CD4-positive, alpha-beta T cell (primary cell): Measurements from ENCODE around the gene ZFPL1. TPM values are rescaled to one million over a fixed set of nuclear protein-coding genes. Genes with fewer than 3 reads are reported as not detected.
A peak's percentile ranks its signal among the peaks of the same experiment; 100 is the strongest.

ENCODE experiments used
- ATAC-seq: fragments of 200-7000 bp; cut with Tn5 transposase; one replicate; pipeline ENCODE4 v1.10.0; 2022; ENCODE audit warnings: mild to moderate bottlenecking; ENCODE audit not compliant: poor library complexity
- CTCF ChIA-PET: fragments of 350-600 bp; sonication (Branson Sonifier 250); formaldehyde crosslinking; loops from one replicate; lab custom pipeline; 2021; ENCODE audit warnings: antibody characterized with exemption, inconsistent platforms; lab: Charles Lee
- POLR2A ChIA-PET: fragments of 350-600 bp; sonication (Branson Sonifier 250); formaldehyde crosslinking; loops from one replicate; lab custom pipeline; 2021; ENCODE audit warnings: antibody characterized with exemption, inconsistent platforms; lab: Charles Lee
- DNase-seq, 14 experiments: peaks; one replicate each; pipeline ENCODE4 v3.0.0-alpha.2; 2013 to 2020; ENCODE audit warnings: mixed read lengths in 2 of 14
- H3K27ac ChIP-seq, 2 donors: one replicate each; pipeline versions ENCODE4 v1.5.1 to v1.7.0; 2013; ENCODE audit warnings: low read length in 2 of 2, low read depth in 1 of 2, mild to moderate bottlenecking in 1 of 2
- H3K27me3 ChIP-seq, 2 experiments: 1 replicate in 1 of 2; 2 replicates in 1 of 2; pipeline versions ENCODE4 v1.6.1 to v1.7.0; 2013; ENCODE audit warnings: low read length in 2 of 2, control low read depth in 1 of 2, mild to moderate bottlenecking in 1 of 2, moderate library complexity in 1 of 2; ENCODE audit not compliant: insufficient read depth in 2 of 2, control insufficient read depth in 1 of 2
- H3K36me3 ChIP-seq: one replicate; pipeline ENCODE4 v1.6.1; 2013; ENCODE audit warnings: low read length, control low read depth; ENCODE audit not compliant: insufficient read depth
- H3K4me1 ChIP-seq: one replicate; pipeline ENCODE4 v1.6.1; 2013; ENCODE audit warnings: low read length, control low read depth; ENCODE audit not compliant: insufficient read depth
- H3K4me3 ChIP-seq: one replicate; pipeline ENCODE4 v1.5.1; 2013; ENCODE audit warnings: mild to moderate bottlenecking, low read length, moderate library complexity
- H3K9me3 ChIP-seq, 2 experiments: 1 replicate in 1 of 2; 2 replicates in 1 of 2; pipeline versions ENCODE4 v1.6.1 to v1.7.0; 2013; ENCODE audit warnings: low read length in 2 of 2, mild to moderate bottlenecking in 2 of 2, control low read depth in 1 of 2, moderate library complexity in 1 of 2; ENCODE audit not compliant: control insufficient read depth in 1 of 2, insufficient read depth in 1 of 2
- H3K27ac Mint-ChIP-seq: one replicate; pipeline ENCODE4 v1.8.0; 2020; ENCODE audit warnings: mixed read lengths
- H3K27me3 Mint-ChIP-seq: one replicate; pipeline ENCODE4 v1.8.0; 2021; ENCODE audit warnings: mixed read lengths
- H3K36me3 Mint-ChIP-seq: one replicate; pipeline ENCODE4 v1.8.0; 2021; ENCODE audit warnings: low read depth, mixed read lengths
- H3K4me1 Mint-ChIP-seq: one replicate; pipeline ENCODE4 v1.8.0; 2021; ENCODE audit warnings: low read depth, mixed read lengths
- H3K4me3 Mint-ChIP-seq: one replicate; pipeline ENCODE4 v1.8.0; 2020; ENCODE audit warnings: mild to moderate bottlenecking, mixed read lengths
- H3K9me3 Mint-ChIP-seq: one replicate; pipeline ENCODE4 v1.8.0; 2020; ENCODE audit warnings: mixed read lengths
- CTCF ChIP-seq: fragments of 200-600 bp; IDR thresholded peaks from one replicate; pipeline ENCODE4 v1.8.0; 2022; ENCODE audit warnings: antibody characterized with exemption, mild to moderate bottlenecking
- intact Hi-C, 2 experiments: fragments of 100-400 bp; cut with DNase I in 1 of 2; cut with micrococcal nuclease in 1 of 2; formaldehyde crosslinking; loops; one replicate each; pipeline versions ENCODE4 v1.15.1 to v1.9.0; 2023 to 2025; cut with DNase I, micrococcal nuclease
- total RNA-seq, 174 experiments: library from RNA in 2 of 174; stranded (reverse) in 2 of 174; gene quantifications; one replicate each; pipeline ENCODE4 v1.2.3 and lab custom pipeline; 2021 to 2026

ZFPL1 gene
- total RNA-seq, 2 experiments from 2014 or later, result 46.2 to 47.7 TPM

GRCh38 chr11:65095974-65096806 is 12.2 kb downstream of the ZFPL1 start, which contains the start of gene VPS51:
Gene VPS51 (plus strand): TSS chr11:65096214. CDS start chr11:65096251, 37 bp downstream.
- TF ChIP-seq CTCF, result no peak
- Mint-ChIP-seq H3K9me3 (no peaks in the 10 kb centered on the region), H3K36me3 (peaks cover 30% of the 10 kb centered on the region), H3K4me1 (peaks cover 21% of the 10 kb centered on the region), H3K4me3 (peak within 1 kb of the TSS; percentile 96), H3K27ac (peak within 1 kb of the TSS; percentile 98), H3K27me3 (no peaks in the 10 kb centered on the region)
- Histone ChIP-seq H3K27me3 (no peaks in the 10 kb centered on the region), H3K36me3 (peaks cover 17% of the 10 kb centered on the region), H3K9me3 (no peaks in the 10 kb centered on the region), H3K4me1 (peaks cover 23% of the 10 kb centered on the region), H3K27ac (peak within 1 kb of the TSS; percentile 78 to 85), H3K4me3 (peak within 1 kb of the TSS; percentile 79)
- ChIA-PET CTCF (interaction anchor here (0.5 to 6.6 kb wide), 4 partner anchors 16 to 75 kb away, joined by 3 to 58 read pairs (median 4); partner anchors contain the start of genes TM7SF2 and ZNHIT2), POLR2A (interaction anchor here (0.6 to 6.9 kb wide), 22 partner anchors 9 to 1249 kb away, joined by 3 to 91 read pairs (median 4); partner anchors contain the start of genes ARL2, BRMS1, CAPN1 and CCDC85B)
- ATAC-seq (peak; percentile 85), DNase-seq (peak; percentile 76 to 94 (median 83))
- intact Hi-C loops, result loop anchor here (1.0 kb wide), 5 partner anchors 12 to 38 kb away; partner anchors contain the start of genes CDCA5 (in 2 of the 2), ZFPL1 (in 2 of the 2), ZNHIT2 (in 2 of the 2) and FAU (in 1 of the 2)

GRCh38 chr11:65096926-65097325 is 12.9 kb downstream of the ZFPL1 start:
- DNase-seq, result no peak
- peaks cover 21% of the 10 kb centered on the region for H3K4me1 Mint-ChIP-seq
- Histone ChIP-seq H3K36me3 (peaks cover 18% of the 10 kb centered on the region), H3K27me3 (no peaks in the 10 kb centered on the region), H3K27ac (peak overlapping the region; percentile 78 to 85), H3K4me1 (peaks cover 23% of the 10 kb centered on the region), H3K9me3 (no peaks in the 10 kb centered on the region), H3K4me3 (peak overlapping the region; percentile 79)
- no peaks in the 10 kb centered on the region for H3K27me3 Mint-ChIP-seq
- peak overlapping the region; percentile 96 for H3K4me3 Mint-ChIP-seq
- peak overlapping the region; percentile 98 for H3K27ac Mint-ChIP-seq
- intact Hi-C loops, result loop anchor here (1.0 kb wide), 5 partner anchors 13 to 37 kb away; partner anchors contain the start of genes CDCA5 (in 2 of the 2), ZFPL1 (in 2 of the 2), ZNHIT2 (in 2 of the 2) and FAU (in 1 of the 2)
- ChIA-PET CTCF (interaction anchor here (0.7 to 6.6 kb wide), 3 partner anchors 15 to 83 kb away, joined by 3 to 58 read pairs (median 4); partner anchors contain the start of genes ARL2, TM7SF2 and ZNHIT2), POLR2A (interaction anchor here (0.6 to 6.9 kb wide), 16 partner anchors 14 to 1248 kb away, joined by 3 to 91 read pairs (median 4); partner anchors contain the start of genes ARL2, BRMS1, CDCA5 and EHD1)
- no peak for ATAC-seq
- peaks cover 35% of the 10 kb centered on the region for H3K36me3 Mint-ChIP-seq
- H3K9me3 Mint-ChIP-seq, result no peaks in the 10 kb centered on the region
- TF ChIP-seq CTCF, result no peak

- no peak overlapping the region for H3K4me3 ChIP-seq
- no peaks in the 10 kb centered on the region for H3K27me3 Mint-ChIP-seq
- H3K27ac Mint-ChIP-seq, result no peak overlapping the region
- H3K9me3 ChIP-seq, result no peaks in the 10 kb centered on the region
- no peak overlapping the region for H3K27ac ChIP-seq
- no peak overlapping the region for H3K4me3 Mint-ChIP-seq
- peaks cover 18% of the 10 kb centered on the region for H3K4me1 ChIP-seq
- intact Hi-C loops, result no loop called here
- H3K27me3 ChIP-seq, result no peaks in the 10 kb centered on the region
- CTCF ChIA-PET, result interaction anchor here (0.7 to 6.6 kb wide), 3 partner anchors 11 to 278 kb away, joined by 3 to 58 read pairs (median 4); partner anchors contain the start of genes ARL2 and TM7SF2
- DNase-seq, result no peak
- POLR2A ChIA-PET, result interaction anchor here (1.1 to 1.8 kb wide), 2 partner anchors 17 to 35 kb away, joined by 4 read pairs; partner anchors contain the start of gene ZNHIT2
- ATAC-seq, result no peak
- no peaks in the 10 kb centered on the region for H3K9me3 Mint-ChIP-seq
- TF ChIP-seq CTCF, result no peak
- peaks cover 67% of the 10 kb centered on the region for H3K36me3 Mint-ChIP-seq
- H3K36me3 ChIP-seq, result peaks cover 38% of the 10 kb centered on the region
- peaks cover 17% of the 10 kb centered on the region for H3K4me1 Mint-ChIP-seq
These were observed 16.8 kb downstream of the ZFPL1 start for GRCh38 chr11:65100674-65101350.
